Endothelial cell of umbilical vein (primary cell): ENCODE data around the gene ACVR1C. TPM values are rescaled to one million over a fixed set of nuclear protein-coding genes. Genes with fewer than 3 reads are reported as not detected.

Experiments used
- BruUV-seq: library from RNA; stranded (reverse); fragments of 400-500 nt; replicated peaks from 2 replicates; lab custom pipeline; 2021; lab: Mats Ljungman, UMichigan
- CTCF ChIA-PET: fragments of 300-600, 350-600 bp; sonication (Branson Sonifier 250); formaldehyde crosslinking; loops from one replicate; lab custom pipeline; 2021; ENCODE audit warnings: antibody characterized with exemption, inconsistent platforms; lab: Charles Lee
- POLR2A ChIA-PET: fragments of 300-600, 350-600 bp; sonication (Branson Sonifier 250); formaldehyde crosslinking; loops from one replicate; lab custom pipeline; 2021; ENCODE audit warnings: antibody characterized with exemption, inconsistent platforms; lab: Charles Lee
- DNase-seq: peaks from one replicate; pipeline ENCODE4 v3.0.0-alpha.2; 2011; ENCODE audit warnings: low read depth, low spot score
- FAIRE-seq: peaks from 2 replicates; lab custom pipeline; 2011; peaks lifted over from hg19 to GRCh38; lab: Jason Lieb, UNC
- H2AFZ ChIP-seq: 2 replicates; pipeline ENCODE4 v1.6.0; 2012; ENCODE audit warnings: low read depth, low read length, control low read depth, inconsistent platforms
- H3K27ac ChIP-seq: 2 replicates; pipeline ENCODE4 v1.5.1; 2011; ENCODE audit warnings: low read depth, mild to moderate bottlenecking, control low read depth, low read length, moderate library complexity; ENCODE audit not compliant: insufficient read depth
- H3K27me3 ChIP-seq, 2 experiments: 2 replicates each; pipeline versions ENCODE4 v1.6.0 to v1.6.1; 2011; ENCODE audit warnings: low read length in 2 of 2, mixed read lengths in 1 of 2; ENCODE audit not compliant: control insufficient read depth in 2 of 2, insufficient read depth in 2 of 2
- H3K36me3 ChIP-seq, 2 experiments: 2 replicates in 1 of 2; 3 replicates in 1 of 2; pipeline ENCODE4 v1.5.1; 2011; ENCODE audit warnings: low read length in 2 of 2, mild to moderate bottlenecking in 1 of 2, moderate library complexity in 1 of 2; ENCODE audit not compliant: control insufficient read depth in 2 of 2, insufficient read depth in 2 of 2; ENCODE audit errors: extremely low read depth in 1 of 2
- H3K4me1 ChIP-seq: 3 replicates; pipeline ENCODE4 v1.5.1; 2011; ENCODE audit warnings: mild to moderate bottlenecking, low read length; ENCODE audit not compliant: control insufficient read depth, insufficient read depth; ENCODE audit errors: extremely low read depth
- H3K4me2 ChIP-seq: 2 replicates; pipeline ENCODE4 v1.6.1; 2011; ENCODE audit warnings: low read length, control low read depth, mixed read lengths; ENCODE audit not compliant: insufficient read depth
- H3K4me3 ChIP-seq, 3 experiments: fragments of 200-600 bp in 1 of 3; sonication (generic), shearing (Covaris generic) in 1 of 3; replicated peaks in 1 of 3; 2 replicates each; pipeline ENCODE4 v1.5.1; 2011 to 2016; ENCODE audit warnings: control low read depth in 3 of 3, low read length in 3 of 3, mild to moderate bottlenecking in 2 of 3, inconsistent platforms in 1 of 3, low read depth in 1 of 3, moderate library complexity in 1 of 3; ENCODE audit not compliant: insufficient read depth in 1 of 3
- H3K79me2 ChIP-seq: 2 replicates; pipeline ENCODE4 v1.6.0; 2012; ENCODE audit warnings: low read length, inconsistent platforms; ENCODE audit not compliant: control insufficient read depth, insufficient read depth
- H3K9ac ChIP-seq: replicated peaks from 2 replicates; pipeline ENCODE3; 2011; ENCODE audit warnings: low read length, control low read depth; ENCODE audit not compliant: insufficient read depth; ENCODE audit errors: extremely low read depth
- H3K9me1 ChIP-seq: replicated peaks from 3 replicates; pipeline ENCODE4 v1.6.0; 2011; ENCODE audit warnings: mild to moderate bottlenecking, low read length; ENCODE audit not compliant: control insufficient read depth, insufficient read depth; ENCODE audit errors: extremely low read depth
- H3K9me3 ChIP-seq: replicated peaks from 2 replicates; pipeline ENCODE4 v1.5.1; 2012; ENCODE audit warnings: low read length, inconsistent platforms; ENCODE audit not compliant: control insufficient read depth, insufficient read depth
- H4K20me1 ChIP-seq: replicated peaks from 2 replicates; pipeline ENCODE3; 2011; ENCODE audit warnings: mild to moderate bottlenecking, low read length; ENCODE audit not compliant: control insufficient read depth, insufficient read depth; ENCODE audit errors: extremely low read depth
- EZH2 ChIP-seq: IDR thresholded peaks from 2 replicates; pipeline ENCODE4 v1.6.1; 2012; ENCODE audit warnings: borderline replicate concordance, low read depth, mild to moderate bottlenecking, moderate library complexity, low read length, inconsistent platforms; ENCODE audit not compliant: severe bottlenecking
- FOS ChIP-seq: IDR thresholded peaks from 2 replicates; pipeline ENCODE4 v1.6.1; 2011; ENCODE audit warnings: mild to moderate bottlenecking, low read length, moderate library complexity, borderline replicate concordance; ENCODE audit not compliant: insufficient read depth
- GATA2 ChIP-seq: IDR thresholded peaks from 2 replicates; pipeline ENCODE4 v1.7.0; 2011; ENCODE audit warnings: low read depth, mild to moderate bottlenecking, moderate library complexity, mixed read lengths, low read length; ENCODE audit not compliant: insufficient read length, insufficient read depth
- JUN ChIP-seq: IDR thresholded peaks from 2 replicates; pipeline ENCODE4 v1.6.1; 2011; ENCODE audit warnings: borderline replicate concordance, low read depth; ENCODE audit not compliant: insufficient read length, insufficient read depth
- MAX ChIP-seq: IDR thresholded peaks from 2 replicates; pipeline ENCODE4 v1.6.1; 2011; ENCODE audit not compliant: insufficient read depth, insufficient read length
- MYC ChIP-seq: IDR thresholded peaks from one replicate; pipeline ENCODE4 v1.6.1; 2011; ENCODE audit warnings: mild to moderate bottlenecking, low read depth, low read length
- POLR2A ChIP-seq: IDR thresholded peaks from 2 replicates; pipeline ENCODE4 v1.6.1; 2012; ENCODE audit warnings: low read depth, mild to moderate bottlenecking, control low read depth, low read length
- POLR2AphosphoS5 ChIP-seq: IDR thresholded peaks from 2 replicates; pipeline ENCODE4 v1.6.1; 2012; ENCODE audit warnings: low read depth, mild to moderate bottlenecking, control low read depth, low read length, moderate library complexity; ENCODE audit not compliant: insufficient read depth
- dilution Hi-C: fragments of 300-500 bp; cut with MboI; formaldehyde crosslinking; loops from one replicate; pipeline ENCODE4 v1.15.0; 2019; ENCODE audit warnings: low sequenced_read_pairs; ENCODE audit not compliant: extremely low pct_ligation_motif_present
- intact Hi-C: fragments of 100-400 bp; cut with micrococcal nuclease; formaldehyde crosslinking; loops from one replicate; pipeline ENCODE4 v1.10.0; 2022
- polyA plus RNA-seq, 4 experiments: library from polyadenylated mRNA; depleted of rRNA in 3 of 4; stranded (reverse) in 3 of 4; unstranded in 1 of 4; fragments of >200 nt; gene quantifications; 2 replicates each; pipeline versions ENCODE4 v1.2.1 to v1.2.3, GENCODE V29; 2011 to 2012; ENCODE audit warnings: missing spikeins in 1 of 4
- total RNA-seq: library from RNA; stranded (reverse); gene quantifications from 2 replicates; pipeline ENCODE4 v1.2.3, GENCODE V29; 2021
- TF ChIP-seq, protein P1 (sequence below), 2 donors: IDR thresholded peaks; 1 replicate in 1 of 2; 2 replicates in 1 of 2; pipeline ENCODE4 v1.5.1; 2011; ENCODE audit warnings: low read length in 2 of 2, mild to moderate bottlenecking in 2 of 2, moderate library complexity in 2 of 2, control low read depth in 1 of 2, inconsistent platforms in 1 of 2, low read depth in 1 of 2; ENCODE audit not compliant: insufficient read depth in 1 of 2; ENCODE audit errors: extremely low read depth in 1 of 2

Gene ACVR1C
- total and polyA plus RNA-seq, 2 donors (not counting 3 experiments of a cell fraction or from before 2014, with no cell fraction given) = not detected

- Histone ChIP-seq H4K20me1 (no peaks in the 10 kb centered on the region), H3K9ac (no peak overlapping the region), H3K4me2 (no peak overlapping the region), H2AFZ (no peak overlapping the region), H3K4me3 (no peak overlapping the region), H3K36me3 (no peaks in the 10 kb centered on the region), H3K27me3 (peaks cover 10 to 20% of the 10 kb centered on the region in 2 experiments), H3K9me1 (no peaks in the 10 kb centered on the region), H3K79me2 (no peaks in the 10 kb centered on the region), H3K4me1 (no peaks in the 10 kb centered on the region), H3K9me3 (no peaks in the 10 kb centered on the region), H3K27ac (no peak overlapping the region)
- TF ChIP-seq MAX (no peak), JUN (no peak), EZH2 (peak; percentile 42), MYC (no peak), FOS (no peak), POLR2A (no peak), GATA2 (no peak), POLR2AphosphoS5 (no peak)
- TF ChIP-seq, protein P1, sequence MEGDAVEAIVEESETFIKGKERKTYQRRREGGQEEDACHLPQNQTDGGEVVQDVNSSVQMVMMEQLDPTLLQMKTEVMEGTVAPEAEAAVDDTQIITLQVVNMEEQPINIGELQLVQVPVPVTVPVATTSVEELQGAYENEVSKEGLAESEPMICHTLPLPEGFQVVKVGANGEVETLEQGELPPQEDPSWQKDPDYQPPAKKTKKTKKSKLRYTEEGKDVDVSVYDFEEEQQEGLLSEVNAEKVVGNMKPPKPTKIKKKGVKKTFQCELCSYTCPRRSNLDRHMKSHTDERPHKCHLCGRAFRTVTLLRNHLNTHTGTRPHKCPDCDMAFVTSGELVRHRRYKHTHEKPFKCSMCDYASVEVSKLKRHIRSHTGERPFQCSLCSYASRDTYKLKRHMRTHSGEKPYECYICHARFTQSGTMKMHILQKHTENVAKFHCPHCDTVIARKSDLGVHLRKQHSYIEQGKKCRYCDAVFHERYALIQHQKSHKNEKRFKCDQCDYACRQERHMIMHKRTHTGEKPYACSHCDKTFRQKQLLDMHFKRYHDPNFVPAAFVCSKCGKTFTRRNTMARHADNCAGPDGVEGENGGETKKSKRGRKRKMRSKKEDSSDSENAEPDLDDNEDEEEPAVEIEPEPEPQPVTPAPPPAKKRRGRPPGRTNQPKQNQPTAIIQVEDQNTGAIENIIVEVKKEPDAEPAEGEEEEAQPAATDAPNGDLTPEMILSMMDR (IDR thresholded peaks at IDR 0.05; ENCODE audit: extremely low read depth in 1 of 2, insufficient read depth in 1 of 2, low read depth in 1 of 2, low read length in 2 of 2) = peak; percentile 18 to 56
- peak; percentile 4 for DNase-seq
- no peak for FAIRE-seq
- ChIA-PET CTCF (interaction anchor here (0.7 to 2.0 kb wide), 4 partner anchors 15 to 295 kb away, joined by 3 to 5 read pairs (median 4); no protein-coding TSS in a partner anchor), POLR2A (no interaction called here)
- BruUV-seq = no TSS peak
- intact Hi-C loops = no loop called here
- dilution Hi-C loops = no loop called here
These were observed 31.5 kb downstream of the ACVR1C start for GRCh38 chr2:157596992-157597681.
